HG03066 (cell line): Measurements from ENCODE around the gene NUP214.
"Not testable (repeated sequence)": the region's sequence is repeated elsewhere in the genome, so short reads cannot be mapped to it uniquely, and the experiment has no call there.

ENCODE experiments used
- ATAC-seq: cut with Tn5 transposase; IDR thresholded peaks from one replicate; pipeline ENCODE4 v1.9.1; 2021; ENCODE audit warnings: low read depth; ENCODE audit not compliant: unreplicated experiment

Gene NUP214

DNA sequence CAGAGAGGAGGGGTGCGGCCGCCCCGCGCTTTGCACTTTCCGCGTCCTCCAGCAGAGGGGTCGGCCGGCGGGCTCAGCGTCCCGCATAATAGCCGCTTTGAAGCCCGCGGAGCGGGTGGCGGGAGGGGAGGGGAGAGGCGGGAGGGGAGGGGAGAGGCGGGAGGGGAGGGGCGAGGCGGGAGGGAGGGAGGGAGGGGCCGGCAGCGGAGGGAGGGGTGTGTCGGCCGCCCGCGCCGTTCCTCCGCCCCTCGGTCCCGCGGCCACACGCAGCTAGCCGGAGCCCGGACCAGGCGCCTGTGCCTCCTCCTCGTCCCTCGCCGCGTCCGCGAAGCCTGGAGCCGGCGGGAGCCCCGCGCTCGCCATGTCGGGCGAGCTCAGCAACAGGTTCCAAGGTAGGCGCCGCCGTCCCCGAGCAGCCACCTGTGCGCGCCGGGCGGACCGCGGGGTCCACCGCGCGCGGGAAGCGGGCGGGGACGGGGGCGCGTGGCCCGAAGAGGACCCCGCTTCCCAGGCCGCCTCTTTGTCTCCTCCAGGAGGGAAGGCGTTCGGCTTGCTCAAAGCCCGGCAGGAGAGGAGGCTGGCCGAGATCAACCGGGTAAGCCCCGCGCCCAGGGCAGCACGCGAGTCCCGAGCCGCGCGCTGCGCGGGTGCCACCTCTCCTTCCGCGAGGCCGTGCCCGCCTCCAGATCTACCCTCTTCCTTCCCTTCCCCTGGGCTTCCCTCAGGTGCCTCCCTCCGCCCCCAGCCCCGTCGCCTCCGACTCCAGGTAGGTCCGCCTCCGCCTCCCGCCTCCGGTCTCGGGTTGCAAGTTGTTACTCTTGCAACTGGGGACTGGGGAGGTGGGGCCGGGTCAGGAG, 28.9 kb upstream of the NUP214 start, which contains the start of gene AIF1L:
Gene AIF1L, plus strand, starts transcription at position 263 of the 857 bp plus-strand sequence. Its CDS starts 99 bp downstream, at position 362.
- ATAC-seq: no peak

- no peak for ATAC-seq
Measured at GRCh38 chr9:131097126-131097947, 28.0 kb upstream of the NUP214 start.

DNA sequence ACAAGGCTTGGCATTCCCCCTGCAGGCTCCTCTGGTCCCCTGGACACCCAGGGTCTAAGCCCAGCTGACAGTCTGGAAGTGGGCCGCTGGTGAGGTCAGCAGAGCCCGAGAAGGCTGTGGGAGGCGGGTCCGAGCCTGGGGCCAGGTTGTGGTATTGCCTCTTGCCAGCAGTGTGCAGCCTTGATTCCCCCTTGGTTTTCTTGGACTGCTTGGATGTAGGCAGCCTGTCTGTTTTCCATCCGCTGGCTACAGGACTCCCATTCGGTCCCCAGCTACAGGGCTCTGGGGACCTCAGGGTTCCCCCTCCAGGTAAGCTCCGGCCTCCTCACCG, 27.5 kb upstream of the NUP214 start:
- ATAC-seq: no peak

- no peak for ATAC-seq
Measured at GRCh38 chr9:131098391-131099101, 26.8 kb upstream of the NUP214 start.

DNA sequence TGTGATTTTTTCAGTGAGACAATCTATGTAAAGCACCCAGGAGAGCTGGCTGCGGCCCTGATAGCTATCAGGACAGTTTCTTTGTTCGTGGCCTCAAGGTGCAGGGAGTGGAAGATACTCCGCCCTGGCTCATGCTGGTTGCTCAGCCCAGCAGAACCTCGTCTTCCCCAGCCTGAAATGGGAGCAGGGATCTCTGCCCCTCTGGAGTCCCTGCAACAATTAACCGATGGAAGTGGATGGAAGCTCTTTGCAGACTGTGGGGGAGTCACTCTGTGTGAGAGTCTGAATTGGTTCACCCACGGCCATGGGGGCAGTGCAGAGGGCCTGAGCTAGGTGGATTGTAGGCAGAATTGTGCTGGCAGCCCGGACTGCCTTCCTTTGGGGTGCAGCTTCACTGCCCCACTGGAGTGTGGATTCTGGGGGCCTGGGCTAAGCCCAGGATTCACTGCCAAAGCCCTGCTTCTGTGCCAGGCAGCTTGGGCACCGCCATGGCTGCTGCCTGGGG, 26.2 kb upstream of the NUP214 start:
- ATAC-seq: no peak

DNA sequence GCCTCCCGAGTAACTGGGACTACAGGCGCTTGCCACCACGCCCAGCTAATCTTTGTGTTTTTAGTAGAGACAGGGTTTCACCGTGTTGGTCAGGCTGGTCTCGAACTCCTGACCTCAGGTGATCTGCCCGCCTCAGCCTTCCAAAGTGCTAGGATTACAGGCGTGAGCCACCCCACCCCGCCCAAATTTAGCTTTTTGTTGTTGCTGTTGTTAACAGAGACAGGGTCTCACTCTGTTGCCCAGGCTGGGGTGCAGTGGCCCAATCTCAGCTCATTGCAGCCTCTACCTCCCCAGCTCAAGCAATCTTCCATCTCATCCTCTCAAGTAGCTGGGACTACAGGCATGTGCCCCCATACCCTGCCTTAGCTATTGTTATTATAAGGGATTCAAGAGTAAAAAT, 25.5 kb upstream of the NUP214 start:
- ATAC-seq: not testable (repeated sequence)

DNA sequence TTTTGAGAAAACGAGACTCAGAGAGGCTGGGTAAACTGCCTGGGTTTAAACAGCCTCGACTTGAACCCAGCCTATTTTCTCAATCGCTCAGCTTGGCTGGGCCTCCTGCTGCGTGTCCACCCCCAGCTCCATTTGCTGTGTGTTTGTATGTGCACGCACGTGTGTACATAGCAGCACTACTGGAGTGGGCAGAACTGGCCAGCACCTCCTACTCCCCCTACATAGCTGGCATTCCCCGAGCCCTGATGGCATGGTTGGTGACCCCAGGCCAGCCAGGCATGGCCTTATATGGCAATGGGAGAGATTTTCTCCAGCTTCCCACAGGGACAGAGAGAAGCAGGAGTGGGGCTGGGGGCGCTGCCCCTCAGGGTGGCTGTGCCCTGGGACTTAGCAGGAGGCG, 24.9 kb upstream of the NUP214 start:
- no peak for ATAC-seq

DNA sequence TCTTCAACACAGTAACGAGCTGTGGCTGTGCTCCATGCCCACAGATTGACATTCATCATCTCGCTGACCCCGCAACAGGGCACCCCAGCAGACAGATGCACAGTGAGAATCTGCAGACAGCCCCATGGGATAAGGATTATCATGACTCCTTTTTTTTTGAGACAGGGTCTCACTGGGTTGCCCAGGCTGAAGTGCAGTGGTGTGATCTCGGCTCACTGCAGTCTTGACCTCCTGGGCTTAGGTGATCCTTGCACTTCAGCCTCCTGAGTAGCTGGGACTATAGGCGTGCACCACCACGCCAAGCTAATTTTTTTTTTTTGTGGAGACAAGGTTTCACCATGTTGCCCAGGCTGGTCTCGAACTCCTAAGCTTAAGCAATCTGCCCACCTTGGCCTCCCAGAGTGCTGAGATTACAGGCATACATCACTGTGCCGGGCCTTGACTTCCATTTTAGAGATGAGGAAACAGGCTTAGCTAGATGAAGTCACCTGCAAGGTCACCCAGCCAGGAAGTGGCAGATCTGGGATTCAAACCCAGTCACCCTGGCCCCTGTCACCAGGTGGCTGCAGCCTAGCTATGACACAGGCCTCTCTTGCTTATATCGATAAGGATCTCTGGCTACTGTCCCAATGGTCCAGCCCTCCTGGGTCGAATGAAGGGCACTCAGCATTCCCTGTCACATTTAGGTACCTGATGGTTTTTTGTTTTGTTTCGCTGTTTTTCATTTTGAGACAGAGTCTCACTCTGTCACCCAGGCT, 24.0 kb upstream of the NUP214 start:
- ATAC-seq: no peak

- no peak for ATAC-seq
Measured at GRCh38 chr9:131103024-131103423, 22.4 kb upstream of the NUP214 start.

DNA sequence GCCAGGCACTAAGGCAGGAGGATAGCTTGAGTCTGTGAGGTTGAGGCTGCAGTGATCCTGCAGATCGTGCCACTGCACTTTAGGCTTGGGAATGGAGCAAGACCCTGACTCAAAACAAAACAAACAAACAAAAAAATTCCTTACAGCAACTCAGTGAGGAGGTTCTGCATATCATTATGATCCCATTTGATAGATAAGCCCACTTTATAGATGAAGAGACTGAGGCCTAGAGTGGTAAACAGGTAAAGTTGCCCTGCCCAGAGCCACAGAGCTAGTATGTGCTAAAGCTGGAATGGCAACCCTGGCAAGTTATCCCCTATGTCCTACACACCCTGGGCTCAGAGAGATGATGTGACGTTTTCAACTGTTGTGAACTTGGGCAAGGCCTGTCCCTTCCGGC, 21.9 kb upstream of the NUP214 start:
- ATAC-seq: no peak

DNA sequence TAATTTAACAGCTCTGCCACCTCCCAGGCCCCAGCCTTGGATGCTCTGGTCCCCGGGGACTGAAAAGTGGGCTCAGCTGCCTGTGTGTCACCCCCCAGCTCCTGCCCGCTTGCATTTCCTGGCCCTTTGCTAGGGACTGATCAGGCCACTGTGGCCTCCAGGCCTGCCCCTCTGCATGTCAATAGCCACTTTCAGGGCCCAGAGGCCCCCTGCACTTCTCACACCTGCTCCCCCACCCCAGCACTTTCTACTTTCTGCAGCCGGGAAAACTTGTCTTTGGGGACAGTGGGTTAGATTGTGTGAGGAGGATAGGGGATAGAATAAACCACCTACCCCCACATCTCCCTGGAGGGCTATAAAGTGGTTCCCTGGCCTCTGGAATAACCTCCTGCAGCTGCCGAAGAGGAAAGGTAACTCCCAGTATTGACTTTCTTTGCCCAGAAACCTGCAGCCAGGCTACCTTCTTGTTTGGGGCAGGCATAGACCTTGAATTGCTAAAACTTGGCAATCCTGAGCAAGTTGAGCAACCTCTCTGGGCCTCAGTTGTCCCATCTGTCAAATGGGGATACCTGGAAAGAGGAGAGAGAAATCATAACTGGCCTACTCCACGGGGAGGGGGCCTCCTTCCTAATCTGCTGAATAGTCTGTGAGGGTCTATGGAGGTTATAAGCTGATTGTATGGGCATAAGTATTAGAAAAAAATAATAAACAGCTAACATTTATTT, 21.2 kb upstream of the NUP214 start:
- no peak for ATAC-seq

GRCh38 chr9:131105952-131106351, 19.4 kb upstream of the NUP214 start:
- no peak for ATAC-seq

DNA sequence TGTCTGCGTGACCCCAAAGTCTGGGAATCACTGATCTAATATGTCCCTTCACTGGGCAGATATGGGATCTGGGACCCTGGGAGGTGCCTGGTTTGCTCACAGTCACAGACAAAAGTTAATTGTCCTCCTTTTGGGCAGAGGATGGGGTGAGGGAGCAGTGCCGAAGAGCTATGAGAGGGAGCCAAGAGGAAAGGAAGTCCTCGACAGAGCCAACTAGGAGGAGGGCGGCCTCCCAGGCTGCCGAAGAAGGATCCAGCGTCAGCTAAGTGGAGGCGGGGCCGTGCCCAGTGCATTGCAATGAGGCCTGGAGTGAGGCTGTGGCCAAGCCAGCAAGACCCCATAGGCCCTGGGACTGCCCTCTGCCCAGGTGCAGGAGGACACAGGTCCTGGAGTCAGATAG, 17.6 kb upstream of the NUP214 start:
- no peak for ATAC-seq

- no peak for ATAC-seq
Measured at GRCh38 chr9:131111186-131111853, 14.1 kb upstream of the NUP214 start.

DNA sequence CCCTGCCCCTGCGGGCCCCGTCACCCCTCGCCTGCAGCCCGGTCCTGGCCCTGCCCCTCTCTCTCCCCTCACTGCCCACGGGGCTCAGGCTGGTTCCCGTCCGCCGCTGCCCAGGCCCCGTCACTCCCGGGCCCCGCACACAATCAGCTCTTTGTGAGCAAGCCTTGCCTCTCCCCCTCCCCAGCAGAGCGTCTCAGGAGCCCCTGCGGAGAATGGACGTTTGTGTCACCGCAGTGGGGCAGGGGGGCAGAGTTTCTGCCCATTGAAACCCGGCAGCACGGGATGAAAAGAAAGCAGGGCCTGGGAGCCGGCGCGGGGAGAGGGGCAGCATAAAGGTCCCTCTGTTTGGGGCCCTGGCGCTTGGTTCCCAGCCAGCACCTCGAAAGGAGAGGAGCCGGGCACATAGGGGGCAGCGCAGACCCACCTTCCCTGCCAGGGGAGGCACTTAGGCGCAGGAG, 13.5 kb upstream of the NUP214 start:
- ATAC-seq: no peak

- no peak for ATAC-seq
Measured at GRCh38 chr9:131112374-131113154, 12.8 kb upstream of the NUP214 start.

- ATAC-seq: no peak
Measured at GRCh38 chr9:131113655-131114054, 11.7 kb upstream of the NUP214 start.

DNA sequence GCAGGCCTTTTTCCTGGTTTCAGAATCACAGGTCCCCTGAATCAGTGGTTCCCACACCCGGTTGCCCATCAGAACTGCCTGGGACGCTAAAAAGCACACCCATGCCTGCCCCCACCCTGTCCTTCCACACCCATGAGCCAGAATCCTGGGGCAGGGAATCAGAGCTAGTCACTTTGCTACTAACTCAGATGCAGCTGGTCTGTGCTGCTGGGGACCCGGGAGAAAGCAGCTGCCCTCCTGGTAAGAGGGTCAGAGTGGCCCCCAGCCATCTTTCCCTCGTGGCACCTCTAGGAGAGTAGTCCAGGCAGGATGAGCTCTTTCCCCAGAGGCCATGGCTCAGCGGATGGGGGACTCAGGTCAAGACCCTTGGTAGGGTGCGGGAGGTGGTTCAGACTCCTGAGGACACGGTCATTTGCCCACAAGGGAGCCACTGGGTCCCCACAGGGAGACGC, 11.3 kb upstream of the NUP214 start:
- no peak for ATAC-seq
